Stimulated activated CD4-positive, alpha-beta T cell treated with anti-CD3 and anti-CD28 coated beads, Interleukin-4, amount 100 ng/mL, for 24 hours (primary cell): ENCODE results near the gene MEGF6.

Experiments
- DNase-seq: peaks from one replicate; pipeline ENCODE4 v3.0.0-alpha.2; 2020

Gene MEGF6

DNA sequence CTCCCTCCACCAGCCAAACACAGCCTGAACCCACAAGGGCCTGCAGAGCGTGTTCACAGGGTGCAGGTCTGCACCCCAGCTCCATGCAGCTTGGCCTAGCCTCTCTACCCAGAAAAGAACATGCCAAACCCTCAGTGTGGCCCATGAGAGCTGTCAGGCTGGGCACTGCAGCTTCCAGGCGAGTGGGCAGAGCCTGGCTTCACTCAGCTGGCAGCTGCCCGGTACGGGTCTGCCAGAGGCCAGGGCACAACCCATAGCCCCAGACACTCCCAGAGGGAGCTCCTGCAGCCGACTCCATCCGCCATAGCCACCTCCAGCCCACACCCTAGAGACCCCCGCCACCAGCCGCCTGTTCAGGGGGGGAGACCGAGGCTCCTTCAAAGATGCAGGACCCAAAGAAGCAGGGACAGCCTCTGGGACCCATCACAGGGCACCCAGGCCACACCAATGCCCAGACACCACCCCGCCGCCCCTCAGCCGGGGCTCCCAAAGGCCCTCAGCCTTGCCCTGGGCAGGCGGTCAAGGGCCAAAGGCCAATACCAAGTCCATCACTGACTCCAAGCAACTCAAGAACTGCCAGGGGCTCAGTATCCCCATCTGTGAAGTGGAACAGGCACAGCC, 42.4 kb downstream of the MEGF6 start:
- no peak for DNase-seq

DNA sequence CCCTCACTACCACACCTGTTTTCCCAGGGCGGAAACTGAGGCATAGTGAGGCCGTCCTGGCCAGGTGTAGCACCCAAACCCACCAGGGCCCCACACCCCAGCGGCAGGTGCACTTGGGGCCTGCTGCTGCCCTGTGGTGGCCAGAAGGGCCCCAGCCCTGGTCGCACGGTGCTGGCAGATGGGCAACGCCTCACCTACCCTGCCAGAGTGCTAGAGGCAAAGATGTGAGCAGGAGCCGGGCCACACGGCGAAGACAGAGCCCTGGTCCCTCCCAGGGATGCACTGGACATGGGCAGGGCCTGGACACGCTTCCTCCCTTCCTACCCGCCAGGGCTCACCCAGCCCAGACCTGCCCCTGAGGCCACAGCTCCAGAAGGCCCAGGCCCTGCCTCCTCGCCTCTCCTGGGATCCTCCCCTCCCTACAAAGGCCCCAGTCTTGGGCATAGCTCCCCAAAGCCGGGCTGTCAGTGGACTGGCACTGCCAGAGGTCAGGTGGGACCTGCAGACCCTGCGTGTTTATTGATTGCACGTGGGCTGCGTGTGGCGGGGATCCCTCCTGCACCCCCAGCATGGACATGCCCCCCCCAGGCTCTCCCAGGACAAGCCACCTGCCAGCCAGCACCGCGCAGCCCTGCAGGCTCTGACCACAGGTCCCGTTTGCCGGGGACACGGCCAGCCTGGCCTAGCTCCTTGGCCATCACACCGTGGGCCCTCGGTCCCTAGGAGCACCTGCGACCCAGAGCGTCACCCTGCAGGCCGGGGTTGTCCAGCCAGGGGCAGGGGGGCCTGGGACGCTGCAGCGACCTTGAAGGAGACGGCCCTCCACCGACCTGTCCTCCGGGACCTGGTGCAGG, 44.1 kb downstream of the MEGF6 start:
- DNase-seq: no peak

DNA sequence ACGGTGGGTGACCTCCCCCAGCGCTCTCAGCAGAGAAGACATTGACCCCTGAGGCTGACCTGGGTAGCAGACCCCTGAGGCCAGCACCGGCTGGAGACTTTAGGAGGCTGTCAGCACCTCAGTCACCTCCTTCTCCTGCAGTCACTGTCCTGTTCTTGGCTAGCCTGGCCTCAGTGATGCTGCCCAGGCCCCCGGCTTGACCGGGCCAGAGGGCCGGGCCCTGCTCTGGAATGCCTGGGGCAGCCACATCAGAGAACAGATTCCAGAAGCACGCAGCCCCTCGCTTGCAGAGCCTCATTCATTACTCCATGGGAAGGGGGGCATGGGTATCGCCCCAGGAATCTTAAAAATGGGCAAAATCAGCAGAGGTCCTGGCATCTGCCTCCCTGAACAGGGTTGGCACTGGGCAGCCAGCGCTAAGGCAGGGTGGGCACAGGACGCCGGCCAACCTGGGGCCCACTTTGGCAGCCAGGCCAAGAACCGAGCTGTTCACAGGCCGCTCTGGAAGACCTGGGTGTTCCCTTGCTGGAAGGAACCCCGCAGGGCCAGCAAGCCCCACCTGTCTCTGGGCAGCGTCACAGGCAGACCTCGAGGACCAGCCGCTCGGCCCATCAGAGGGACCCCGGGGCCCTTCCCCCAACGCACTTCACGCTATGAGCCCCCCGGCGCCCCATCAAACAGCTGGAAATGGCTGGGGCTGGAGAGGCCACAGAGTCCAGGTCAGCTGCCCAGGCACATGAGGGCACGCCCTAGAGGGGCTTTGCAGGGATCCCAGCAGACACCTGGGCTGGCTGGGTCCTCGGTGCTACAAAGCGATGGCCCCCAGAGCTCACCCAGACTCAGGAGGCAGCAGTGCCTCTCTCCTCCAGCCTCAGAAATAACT, 45.1 kb downstream of the MEGF6 start:
- no peak for DNase-seq

DNA sequence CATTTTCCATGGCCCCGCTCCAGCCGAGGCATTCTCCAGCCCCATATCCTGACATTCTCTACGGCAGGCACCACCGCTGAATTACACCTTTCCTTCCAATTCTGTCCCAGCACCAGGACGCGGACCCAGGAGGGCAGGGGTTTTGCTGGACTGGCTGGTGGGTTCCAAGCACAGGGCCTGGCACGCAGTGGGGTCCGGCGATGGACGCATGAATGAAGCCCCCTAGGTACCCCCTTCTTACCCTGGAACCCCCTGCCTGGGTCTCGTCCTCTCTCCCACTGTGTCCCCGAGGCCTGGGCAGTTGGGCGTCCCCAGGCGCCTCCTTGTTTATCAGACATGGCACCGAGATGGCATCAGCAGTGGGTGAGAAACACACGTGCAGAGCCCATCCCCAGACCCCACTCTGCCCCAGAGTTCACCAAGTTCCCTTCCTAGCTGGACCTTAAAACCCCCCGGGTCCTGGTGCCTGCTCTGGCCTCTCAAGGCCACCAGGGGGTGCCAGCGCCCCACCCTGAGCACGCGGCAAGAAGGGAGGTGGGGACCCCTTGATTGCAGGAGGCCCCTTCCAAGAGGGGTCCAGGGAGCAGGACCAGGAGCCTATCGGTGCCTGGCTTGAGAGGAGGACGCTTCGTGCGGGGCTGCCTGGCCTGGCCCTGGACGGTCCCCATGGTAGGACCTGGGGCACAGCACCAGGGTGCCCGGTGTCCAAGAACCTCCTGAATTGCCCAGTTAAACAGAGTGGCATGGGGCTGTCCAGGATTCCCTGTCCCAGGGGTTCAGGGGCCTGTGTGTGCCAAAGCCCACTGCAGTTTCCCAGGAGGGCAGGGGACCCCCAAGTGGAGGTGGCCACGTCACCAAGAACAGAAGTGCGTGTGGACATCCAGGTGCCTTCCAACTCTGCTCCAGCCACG, 46.1 kb downstream of the MEGF6 start:
- DNase-seq: peak; percentile 18

DNA sequence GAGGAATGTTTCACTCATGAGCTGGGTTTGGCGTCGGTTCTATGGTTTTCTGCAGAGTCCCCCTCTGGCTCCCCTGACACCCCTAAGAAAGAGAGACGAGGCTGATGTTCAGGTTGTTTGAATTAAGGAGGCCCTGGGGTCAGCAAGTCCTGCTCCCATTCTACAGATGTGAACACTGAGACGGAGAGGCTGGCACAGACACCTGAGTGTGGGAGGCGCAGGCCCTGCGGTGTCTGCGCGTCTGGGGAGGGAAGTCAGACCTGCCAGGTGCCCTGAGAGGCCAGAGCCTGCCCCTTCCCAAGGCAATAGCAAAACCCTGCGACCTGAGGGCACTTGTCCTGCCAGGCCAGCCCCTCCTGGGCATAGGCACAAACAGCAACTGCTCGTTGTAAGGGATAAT, 47.7 kb downstream of the MEGF6 start:
- DNase-seq: no peak

DNA sequence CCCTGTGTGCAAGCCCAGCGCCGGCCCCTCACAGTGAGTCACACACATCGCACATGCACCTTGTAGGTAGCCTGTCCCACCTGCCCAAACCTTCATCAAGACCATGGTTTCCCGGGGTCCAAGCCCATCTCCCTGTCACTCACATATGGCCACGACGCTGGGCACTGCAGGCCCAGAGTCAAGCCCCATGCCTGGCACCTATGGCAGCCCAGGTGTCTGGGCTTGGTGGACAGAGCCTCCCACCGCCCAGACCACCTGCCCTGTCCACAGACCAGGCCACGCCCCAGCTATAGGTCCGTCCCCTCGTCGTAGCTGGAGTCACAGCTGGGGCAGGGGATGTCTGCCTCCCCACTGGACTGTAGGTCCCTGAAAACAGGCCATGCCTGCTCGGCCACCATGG, 48.2 kb downstream of the MEGF6 start:
- DNase-seq: no peak

DNA sequence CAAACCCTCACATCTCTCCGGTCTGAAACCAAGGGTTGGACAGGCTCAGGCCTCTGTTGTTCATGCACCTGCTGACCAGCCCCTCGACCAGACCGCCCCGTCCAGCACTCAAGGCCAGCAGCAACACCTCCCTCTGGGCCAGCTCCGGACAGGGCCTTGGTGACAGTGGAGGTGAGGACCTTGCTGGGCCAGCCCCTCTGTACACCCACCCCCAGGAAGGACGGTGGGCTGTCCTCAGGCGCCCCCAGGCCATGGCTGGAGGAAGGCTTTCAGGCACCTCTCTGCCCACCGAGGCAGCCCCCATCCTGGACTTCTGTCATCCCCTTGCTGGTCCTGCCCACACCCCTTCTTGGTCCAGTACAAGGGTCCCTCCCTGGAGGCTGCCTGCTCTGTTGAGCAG, 48.6 kb downstream of the MEGF6 start:
- no peak for DNase-seq

DNA sequence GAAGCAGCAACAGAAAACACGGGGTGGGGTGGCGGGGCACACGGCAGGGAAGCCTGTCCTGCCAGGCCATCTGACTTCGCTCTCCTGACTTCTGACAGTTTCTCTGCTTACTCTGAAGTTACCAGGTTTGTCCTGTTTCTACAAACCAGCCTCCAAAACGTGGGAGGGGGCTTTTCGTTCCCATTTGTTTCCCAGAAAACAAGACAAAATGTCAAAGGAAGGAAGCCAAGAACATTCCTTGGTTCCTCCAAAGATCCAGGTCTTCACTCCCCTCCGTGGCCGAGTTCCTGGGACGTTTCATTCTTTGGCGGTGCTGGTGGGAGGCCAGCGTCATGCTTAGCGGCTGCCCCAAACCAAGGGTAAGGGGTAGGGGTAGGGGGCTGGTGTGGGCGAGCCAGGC, 49.6 kb downstream of the MEGF6 start:
- no peak for DNase-seq

DNA sequence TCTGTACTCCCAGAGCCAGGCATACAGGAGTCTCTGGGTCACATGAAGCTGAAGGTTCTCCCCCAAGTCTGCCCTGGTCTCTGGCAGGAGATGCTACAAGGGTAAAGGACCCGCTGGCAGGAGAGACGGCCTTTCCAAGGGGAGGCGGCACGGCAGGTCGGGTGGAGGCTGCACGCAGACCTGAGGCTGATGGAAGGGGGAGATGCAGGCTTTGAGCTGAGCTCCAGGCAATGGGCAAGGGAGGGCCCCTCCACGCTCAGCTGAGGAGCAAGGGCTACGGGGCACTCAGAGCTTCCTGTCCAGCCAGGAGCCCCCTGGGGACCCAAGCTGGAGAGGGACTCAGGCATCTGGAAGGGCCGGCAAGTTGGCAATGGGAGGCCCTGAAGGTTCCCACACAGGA, 50.3 kb downstream of the MEGF6 start:
- DNase-seq: no peak

DNA sequence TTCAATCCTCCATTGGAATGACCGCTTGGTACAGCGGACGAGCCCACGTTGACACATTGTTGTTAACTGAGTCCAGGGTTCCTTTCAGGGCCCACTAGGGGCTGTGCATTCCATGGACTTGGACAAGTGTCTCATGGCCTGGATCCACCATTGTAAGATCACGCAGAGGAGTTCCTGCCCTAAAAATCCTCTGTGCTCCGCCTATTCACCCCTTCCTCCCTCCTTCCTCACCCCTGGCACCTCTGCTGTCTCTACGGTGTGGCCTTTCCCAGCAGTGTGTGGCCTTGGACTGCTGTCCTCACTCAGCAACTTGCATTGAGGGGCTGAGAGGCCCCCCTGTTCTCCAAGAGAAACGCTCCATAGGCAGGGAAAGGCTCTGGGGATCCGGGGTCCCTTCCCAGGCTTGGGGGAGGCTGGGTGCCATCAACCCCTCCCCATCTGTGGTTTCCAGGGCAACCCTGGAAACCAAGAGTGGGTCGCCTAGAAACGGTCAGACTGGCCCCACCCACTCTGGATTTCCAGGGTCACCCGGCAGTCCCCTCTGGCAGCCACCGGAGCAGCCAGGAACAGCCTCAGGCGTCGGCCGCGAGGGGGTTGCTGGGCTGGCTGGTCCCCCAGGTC, 50.9 kb downstream of the MEGF6 start:
- DNase-seq: no peak

DNA sequence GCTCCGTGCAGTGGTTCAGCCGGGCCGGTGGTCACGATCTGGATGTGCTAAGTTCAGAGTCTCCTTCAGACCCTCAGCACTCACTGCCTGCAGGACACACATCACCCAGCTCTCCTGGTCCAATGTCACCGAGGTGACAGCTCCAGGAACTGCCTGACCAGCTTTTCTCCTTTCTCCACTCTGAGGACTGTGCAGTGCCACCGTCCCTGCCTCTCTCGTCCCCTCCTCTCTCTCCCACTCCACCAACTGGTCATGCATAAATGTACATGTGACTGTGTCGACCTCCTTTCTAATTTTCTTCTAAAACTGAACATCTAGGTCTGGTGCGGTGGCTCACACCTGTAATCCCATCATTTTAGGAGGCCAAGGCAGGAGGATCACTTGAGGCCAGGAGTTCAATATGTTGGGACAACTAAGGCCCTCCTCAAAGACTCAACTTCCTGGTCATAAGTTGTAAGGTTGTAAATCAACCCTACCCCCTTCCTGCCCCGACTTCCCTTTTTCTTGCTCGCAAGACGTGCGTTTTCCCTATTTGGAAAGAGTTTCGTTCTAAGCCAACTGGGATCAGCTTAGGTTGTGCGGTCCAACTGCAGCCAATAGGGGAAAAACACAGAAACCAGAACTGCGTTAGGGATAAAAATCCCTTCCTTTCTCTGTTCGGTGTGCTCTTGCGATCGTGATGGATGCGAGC, 53.1 kb downstream of the MEGF6 start:
- no peak for DNase-seq

DNA sequence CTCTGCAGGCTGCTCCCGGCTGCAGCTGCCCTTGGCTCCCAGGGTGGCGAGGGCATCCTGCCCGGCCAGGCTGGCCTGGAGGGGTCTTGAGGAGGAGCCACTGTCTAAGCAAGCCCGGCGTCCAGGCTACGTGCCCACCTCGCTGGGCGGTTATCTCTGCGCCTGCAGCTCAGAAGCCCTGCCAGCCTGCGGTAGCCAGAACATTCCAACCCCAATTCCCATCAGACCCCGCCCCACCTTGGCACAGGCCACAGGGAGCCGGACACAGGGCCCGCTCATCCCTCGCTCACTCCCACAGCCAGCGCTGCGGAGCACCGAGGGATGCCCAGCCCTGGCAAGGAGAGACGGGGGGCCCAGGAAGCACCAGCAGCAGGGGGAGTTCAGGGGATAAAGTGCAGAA, 53.9 kb downstream of the MEGF6 start:
- no peak for DNase-seq

DNA sequence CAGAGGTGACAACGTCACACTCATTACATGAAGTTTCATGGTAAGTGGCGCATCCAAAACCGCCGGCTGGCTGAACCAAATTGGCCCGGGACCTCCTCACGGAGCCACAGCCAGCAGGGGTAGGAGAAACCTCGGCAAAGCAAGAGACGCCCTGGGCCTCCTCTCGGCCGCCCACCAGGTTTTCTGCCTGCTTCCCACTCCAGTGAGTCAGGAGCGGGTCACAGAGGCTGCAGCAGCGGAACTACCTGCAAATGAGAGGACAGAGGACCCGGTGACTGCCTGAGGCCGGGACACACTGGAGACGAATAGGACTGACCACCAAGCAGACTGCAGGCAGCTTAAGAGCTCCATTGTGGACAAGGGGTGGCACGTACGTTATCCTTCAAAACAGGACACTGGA, 55.0 kb downstream of the MEGF6 start:
- no peak for DNase-seq

DNA sequence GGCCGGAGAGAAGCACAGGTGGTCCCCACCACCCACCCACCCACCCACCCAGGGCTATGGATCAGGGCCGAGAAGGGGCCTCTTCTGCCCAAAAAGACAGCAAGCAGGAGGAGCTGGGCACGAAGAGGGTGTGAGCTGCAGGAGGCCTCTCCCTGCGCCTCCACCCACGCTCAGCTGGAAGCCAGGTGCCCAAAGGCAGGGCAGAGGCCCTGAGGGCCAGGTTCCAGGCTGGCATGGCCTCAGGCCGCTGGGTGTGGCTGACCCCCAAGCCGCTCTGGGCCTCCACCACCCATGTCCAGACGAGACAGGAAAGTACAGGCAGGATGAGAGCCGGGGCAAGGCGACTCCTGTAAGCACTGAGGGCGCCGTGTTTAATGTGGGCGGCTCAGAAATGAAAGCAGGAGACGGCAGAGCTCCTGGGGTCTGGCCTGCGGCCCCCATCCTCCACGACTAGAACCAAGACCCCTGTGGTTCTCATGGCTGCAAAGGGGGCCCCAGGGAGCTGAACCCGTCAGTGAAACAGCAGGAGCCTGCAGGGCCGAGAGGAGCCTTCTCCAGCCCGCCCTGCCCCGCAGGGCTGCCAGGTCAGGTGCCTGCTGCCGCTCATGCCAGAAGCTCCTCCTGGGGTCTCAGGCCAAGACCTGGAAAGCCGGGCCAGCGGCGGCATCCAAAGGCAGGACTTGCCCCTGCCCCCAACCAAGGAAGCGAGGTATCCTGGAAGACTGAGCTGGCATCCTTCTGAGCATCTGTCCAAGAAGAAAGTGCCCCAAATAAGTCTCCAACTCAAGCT, 56.0 kb downstream of the MEGF6 start:
- no peak for DNase-seq

DNA sequence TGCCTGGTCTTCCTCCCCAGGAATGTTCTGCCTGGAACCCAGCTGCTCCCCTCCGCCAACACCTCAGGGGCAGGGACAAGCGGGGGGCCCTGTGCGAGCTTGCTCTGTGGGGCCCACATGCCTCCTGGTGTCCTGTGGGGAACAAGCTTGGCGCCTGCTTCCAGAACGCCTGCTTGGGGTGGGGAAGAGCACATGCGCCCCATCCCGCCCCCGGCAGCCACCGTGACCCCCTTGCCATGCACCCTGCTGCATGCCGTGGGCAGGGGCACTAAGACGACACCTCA, 57.4 kb downstream of the MEGF6 start:
- DNase-seq: no peak

DNA sequence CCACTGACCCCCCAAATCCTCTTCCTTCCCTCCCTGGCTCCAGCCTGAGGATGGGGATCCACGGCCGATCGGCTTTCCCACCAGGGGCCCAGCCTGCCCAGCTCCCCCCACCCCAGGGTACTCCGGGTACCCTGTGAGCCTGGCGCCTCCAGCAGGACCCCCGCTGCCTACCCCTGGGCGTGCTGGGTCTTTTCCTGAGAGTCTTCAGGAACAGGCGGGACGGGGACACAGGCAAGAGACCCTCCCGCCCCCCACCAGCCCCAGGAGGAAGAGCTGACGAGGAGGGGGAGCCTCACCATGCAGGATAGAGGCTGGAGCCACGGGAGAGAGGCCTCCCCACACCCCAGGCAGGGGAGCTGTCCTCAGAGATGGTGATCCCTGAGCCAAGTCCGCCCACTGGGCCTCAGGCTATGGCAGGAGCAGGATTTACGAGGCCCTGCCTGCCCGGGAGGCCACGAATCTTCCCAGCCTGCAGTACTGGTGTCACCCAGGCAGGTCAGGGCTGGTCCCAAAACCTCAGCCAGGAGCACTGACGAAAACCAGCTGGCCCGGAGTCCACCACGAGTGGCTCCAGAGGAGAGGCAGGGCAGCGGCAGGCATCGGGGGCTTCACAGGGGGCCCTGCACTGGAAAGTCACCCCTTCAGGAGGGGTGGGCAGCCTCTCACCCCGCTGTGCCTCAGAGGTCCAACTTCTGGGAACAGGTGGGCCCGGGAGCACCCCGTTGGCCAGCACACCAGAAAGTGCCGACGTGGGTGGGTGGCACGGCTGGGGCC, 58.0 kb downstream of the MEGF6 start:
- DNase-seq: no peak

DNA sequence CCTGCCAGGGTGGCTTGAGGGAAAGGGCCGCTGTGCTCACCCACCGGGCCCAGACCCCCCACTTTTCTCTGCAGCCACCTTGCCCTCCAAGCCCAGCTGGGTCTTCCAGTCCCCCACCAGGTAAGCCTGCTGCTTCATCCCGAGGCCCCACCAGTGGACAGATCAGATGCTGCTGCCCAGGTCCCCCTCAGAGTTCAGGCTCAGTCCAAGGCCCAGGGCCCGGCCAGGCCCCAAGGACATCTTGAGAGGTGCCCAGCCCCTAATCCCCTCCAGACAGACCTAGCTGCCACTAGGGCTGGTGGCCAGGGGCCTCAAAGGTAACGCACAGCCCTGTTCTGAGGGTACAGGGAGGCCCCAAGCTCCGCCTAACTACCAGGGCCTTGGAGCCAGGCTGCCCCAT, 58.6 kb downstream of the MEGF6 start:
- DNase-seq: no peak

DNA sequence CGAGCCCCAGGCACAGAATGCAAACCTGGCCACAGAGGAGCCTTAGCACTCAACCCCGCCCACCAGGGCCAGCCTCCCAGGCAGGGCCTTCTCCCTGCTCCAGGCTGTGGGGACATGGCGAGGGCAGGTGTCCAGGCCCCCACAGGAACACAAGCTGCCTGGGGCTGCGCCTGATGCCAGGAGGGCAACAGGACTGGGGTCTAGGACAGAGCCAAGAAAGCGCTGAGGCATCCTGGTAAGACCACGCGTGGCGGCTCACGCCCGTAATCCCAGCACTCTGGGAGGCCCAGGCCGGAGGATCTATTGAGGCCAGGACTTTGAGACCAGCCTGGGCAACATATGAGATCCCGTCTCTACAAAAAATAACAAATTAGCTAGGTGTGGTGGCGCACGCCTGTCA, 59.1 kb downstream of the MEGF6 start:
- DNase-seq: no peak

DNA sequence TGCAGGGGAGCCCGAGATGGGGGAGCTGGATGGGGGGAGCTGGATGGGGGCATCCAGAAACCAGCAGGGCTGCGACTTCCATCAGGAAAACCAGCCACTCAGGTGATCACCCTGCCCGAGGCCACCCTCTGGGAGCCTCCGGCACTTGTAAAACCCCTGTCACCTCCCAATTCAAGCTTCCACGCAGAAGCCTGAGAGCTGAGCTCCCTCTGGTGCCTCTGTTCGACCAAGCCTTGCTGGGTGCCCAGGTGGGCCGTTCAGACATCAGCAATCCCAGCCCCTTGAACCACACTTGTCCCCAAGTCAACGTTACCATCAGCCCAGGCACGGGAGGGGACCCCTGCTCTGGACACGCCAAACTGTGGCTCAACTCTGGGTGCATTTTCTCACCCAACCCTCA, 59.6 kb downstream of the MEGF6 start:
- no peak for DNase-seq

DNA sequence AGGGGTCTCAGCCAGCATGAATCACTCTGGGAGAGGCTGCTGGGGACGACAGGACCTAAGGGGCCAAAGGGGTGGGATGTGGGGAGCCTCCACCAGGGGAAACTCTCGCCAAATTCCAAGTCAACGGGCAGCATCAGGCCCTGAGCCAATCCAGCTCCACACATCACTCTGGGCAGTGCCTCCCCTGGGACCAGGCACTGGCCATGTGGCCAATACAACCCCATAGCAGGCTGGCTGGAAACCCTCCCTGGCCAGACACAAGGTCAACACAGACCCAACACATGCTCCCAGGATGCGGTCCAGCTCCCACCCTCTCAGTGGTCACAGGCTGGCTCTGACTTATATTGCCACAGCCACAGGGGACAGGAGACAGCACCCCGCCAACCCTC, 60.0 kb downstream of the MEGF6 start:
- DNase-seq: no peak
